Stimulated activated CD8-positive, alpha-beta memory T cell treated with anti-CD3 and anti-CD28 coated beads, Interleukin-7, amount 100 ng/mL, for 1 hour (primary cell): ENCODE data around the gene GAK.

Experiments used
- DNase-seq, 2 donors: peaks; one replicate each; pipeline ENCODE4 v3.0.0-alpha.2; 2020; ENCODE audit warnings: low read depth in 2 of 2

The GAK gene

GRCh38 chr4:890036-890695 lies 42.0 kb downstream of the GAK start:
- DNase-seq, result no peak

- no peak for DNase-seq
These were observed 42.6 kb downstream of the GAK start for GRCh38 chr4:889516-889915.

GRCh38 chr4:888029-888428 lies 44.1 kb downstream of the GAK start:
- DNase-seq, result no peak

GRCh38 chr4:887034-887763 lies 44.9 kb downstream of the GAK start:
- DNase-seq, result no peak

GRCh38 chr4:886244-886643 lies 45.9 kb downstream of the GAK start:
- DNase-seq, result no peak

GRCh38 chr4:885353-885752 lies 46.8 kb downstream of the GAK start:
- no peak for DNase-seq

- DNase-seq, result no peak
These were observed 47.2 kb downstream of the GAK start for GRCh38 chr4:884896-885295.

- no peak for DNase-seq
These were observed 47.9 kb downstream of the GAK start for GRCh38 chr4:884259-884658.

- no peak for DNase-seq
These were observed 48.6 kb downstream of the GAK start for GRCh38 chr4:883377-884095.

- DNase-seq, result no peak
These were observed 49.5 kb downstream of the GAK start for GRCh38 chr4:882646-883045.

GRCh38 chr4:881709-882108 lies 50.4 kb downstream of the GAK start:
- DNase-seq, result no peak

GRCh38 chr4:880684-881405 lies 51.3 kb downstream of the GAK start:
- no peak for DNase-seq

GRCh38 chr4:879729-880077 lies 52.4 kb downstream of the GAK start:
- DNase-seq, result no peak

- DNase-seq, result no peak
These were observed 53.1 kb downstream of the GAK start for GRCh38 chr4:878796-879728.

GRCh38 chr4:877502-877901 lies 54.6 kb downstream of the GAK start:
- DNase-seq, result no peak

GRCh38 chr4:876780-877179 lies 55.3 kb downstream of the GAK start:
- no peak for DNase-seq

- no peak for DNase-seq
These were observed 56.2 kb downstream of the GAK start for GRCh38 chr4:875818-876423.

- DNase-seq, result no peak
These were observed 56.9 kb downstream of the GAK start for GRCh38 chr4:874971-875817.

GRCh38 chr4:874056-874455 lies 58.1 kb downstream of the GAK start:
- no peak for DNase-seq
